ENCODE results near the gene FRMD5.

DNA sequence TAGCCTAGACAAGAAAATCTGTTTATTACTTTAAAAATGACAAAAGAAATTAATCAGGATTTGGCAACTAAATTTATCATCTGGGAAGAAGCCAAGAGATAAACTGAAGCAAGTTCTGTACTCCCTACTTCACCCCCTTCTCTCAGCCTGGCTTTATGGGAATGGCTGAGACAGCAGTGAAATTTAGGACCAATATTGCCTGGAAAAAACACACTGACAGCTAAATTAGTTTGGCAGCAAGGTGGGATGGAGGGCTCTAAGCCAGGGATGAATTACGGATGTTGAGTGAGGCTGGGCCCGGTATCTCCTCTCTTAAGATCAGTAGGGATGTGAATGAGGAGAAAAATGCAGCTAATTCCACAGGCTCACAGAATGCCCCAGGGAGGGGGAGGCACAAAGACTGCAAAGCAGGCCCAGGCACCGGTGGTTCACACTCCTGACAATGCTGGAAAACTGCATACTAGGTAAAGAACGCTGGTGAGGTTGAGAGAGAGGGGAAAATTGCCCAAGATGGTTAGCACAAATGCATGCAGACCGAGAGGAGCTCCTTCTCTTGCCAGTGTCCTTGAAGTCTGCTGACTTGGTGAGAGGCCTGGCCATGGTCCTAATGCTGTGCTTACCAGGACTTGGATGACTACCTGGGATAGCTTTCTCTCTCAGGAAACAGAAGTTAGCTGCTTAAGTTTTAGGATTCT is 279.3 kb downstream of the FRMD5 start:
- TF ChIP-seq, protein P1, sequence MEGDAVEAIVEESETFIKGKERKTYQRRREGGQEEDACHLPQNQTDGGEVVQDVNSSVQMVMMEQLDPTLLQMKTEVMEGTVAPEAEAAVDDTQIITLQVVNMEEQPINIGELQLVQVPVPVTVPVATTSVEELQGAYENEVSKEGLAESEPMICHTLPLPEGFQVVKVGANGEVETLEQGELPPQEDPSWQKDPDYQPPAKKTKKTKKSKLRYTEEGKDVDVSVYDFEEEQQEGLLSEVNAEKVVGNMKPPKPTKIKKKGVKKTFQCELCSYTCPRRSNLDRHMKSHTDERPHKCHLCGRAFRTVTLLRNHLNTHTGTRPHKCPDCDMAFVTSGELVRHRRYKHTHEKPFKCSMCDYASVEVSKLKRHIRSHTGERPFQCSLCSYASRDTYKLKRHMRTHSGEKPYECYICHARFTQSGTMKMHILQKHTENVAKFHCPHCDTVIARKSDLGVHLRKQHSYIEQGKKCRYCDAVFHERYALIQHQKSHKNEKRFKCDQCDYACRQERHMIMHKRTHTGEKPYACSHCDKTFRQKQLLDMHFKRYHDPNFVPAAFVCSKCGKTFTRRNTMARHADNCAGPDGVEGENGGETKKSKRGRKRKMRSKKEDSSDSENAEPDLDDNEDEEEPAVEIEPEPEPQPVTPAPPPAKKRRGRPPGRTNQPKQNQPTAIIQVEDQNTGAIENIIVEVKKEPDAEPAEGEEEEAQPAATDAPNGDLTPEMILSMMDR (IDR thresholded peaks at IDR 0.05; ENCODE audit: low read depth, low read length, poor library complexity, severe bottlenecking), result no peak
- TF ChIP-seq EZH2phosphoT487 (IDR thresholded peaks at IDR 0.05; ENCODE audit: borderline replicate concordance, low read length), result no peak
